Right atrium auricular region (tissue), 2 donors: ENCODE data around the gene AGRN. TPM values are rescaled to one million over a fixed set of nuclear protein-coding genes. Genes with fewer than 3 reads are reported as not detected.
A peak's percentile ranks its signal among the peaks of the same experiment; 100 is the strongest.

ENCODE experiments used
- DNase-seq: peaks from one replicate; pipeline ENCODE4 v3.0.0-alpha.2; 2019; ENCODE audit warnings: low spot score
- H3K27ac ChIP-seq, 2 donors: fragments of 200-600 bp; sonication (generic); 1 replicate in 1 of 2; 2 replicates in 1 of 2; pipeline ENCODE4 v1.5.1; 2016 to 2019
- H3K27me3 ChIP-seq, 2 donors: fragments of 200-600 bp; sonication (generic); one replicate each; pipeline versions ENCODE4 v1.5.1 to v1.6.0; 2017 to 2019
- H3K36me3 ChIP-seq: fragments of 200-600 bp; sonication (generic); one replicate; pipeline ENCODE4 v1.5.1; 2016
- H3K4me1 ChIP-seq, 2 donors: fragments of 200-600 bp; sonication (generic); one replicate each; pipeline versions ENCODE4 v1.5.1 to v1.6.0; 2017 to 2019
- H3K4me3 ChIP-seq, 2 donors: fragments of 200-600 bp; sonication (generic); 1 replicate in 1 of 2; 2 replicates in 1 of 2; pipeline ENCODE4 v1.5.1; 2017 to 2019; ENCODE audit warnings: mild to moderate bottlenecking in 1 of 2, moderate library complexity in 1 of 2
- H3K9me3 ChIP-seq, 2 donors: fragments of 200-600 bp; sonication (generic); one replicate each; pipeline ENCODE4 v1.5.1; 2019
- total RNA-seq, 2 donors: library from RNA; depleted of rRNA; stranded (reverse); fragments of >200 nt; gene quantifications; one replicate each; pipeline ENCODE4 v1.1.0, GENCODE V29; 2016
- TF ChIP-seq, protein P1 (sequence below), 2 donors: fragments of 200-600 bp; sonication (generic); IDR thresholded peaks; one replicate each; pipeline ENCODE4 v1.5.1; 2019; ENCODE audit warnings: antibody characterized with exemption in 2 of 2

Gene AGRN
- total RNA-seq, 2 donors from 2014 or later: 22.5 to 27.9 TPM

DNA sequence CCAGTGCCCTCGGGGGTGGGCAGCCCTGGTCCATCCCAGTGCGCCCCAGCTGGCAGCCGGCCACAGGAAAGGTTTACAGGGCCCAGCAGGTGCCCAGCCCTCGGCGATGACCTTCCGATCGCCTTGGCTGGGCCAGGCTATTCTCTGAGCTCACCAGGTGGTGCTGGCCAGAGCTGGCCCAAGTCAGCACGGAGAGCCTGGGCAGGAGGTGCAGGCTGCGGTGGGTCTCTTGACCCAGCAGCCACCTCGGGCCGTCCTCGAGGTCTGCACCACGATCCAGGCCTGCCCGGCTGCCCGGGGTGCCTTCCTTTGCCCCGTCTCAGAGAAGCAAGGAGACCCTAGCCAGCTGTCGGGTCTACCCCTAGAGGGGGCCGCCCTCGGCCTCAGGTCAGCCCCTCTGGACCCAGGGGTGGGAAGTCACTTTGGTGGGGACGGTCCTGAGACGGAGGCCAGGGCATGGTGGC is 38.4 kb upstream of the AGRN start:
- peak overlapping the region; percentile 91 to 93 for H3K27ac ChIP-seq
- TF ChIP-seq, protein P1, sequence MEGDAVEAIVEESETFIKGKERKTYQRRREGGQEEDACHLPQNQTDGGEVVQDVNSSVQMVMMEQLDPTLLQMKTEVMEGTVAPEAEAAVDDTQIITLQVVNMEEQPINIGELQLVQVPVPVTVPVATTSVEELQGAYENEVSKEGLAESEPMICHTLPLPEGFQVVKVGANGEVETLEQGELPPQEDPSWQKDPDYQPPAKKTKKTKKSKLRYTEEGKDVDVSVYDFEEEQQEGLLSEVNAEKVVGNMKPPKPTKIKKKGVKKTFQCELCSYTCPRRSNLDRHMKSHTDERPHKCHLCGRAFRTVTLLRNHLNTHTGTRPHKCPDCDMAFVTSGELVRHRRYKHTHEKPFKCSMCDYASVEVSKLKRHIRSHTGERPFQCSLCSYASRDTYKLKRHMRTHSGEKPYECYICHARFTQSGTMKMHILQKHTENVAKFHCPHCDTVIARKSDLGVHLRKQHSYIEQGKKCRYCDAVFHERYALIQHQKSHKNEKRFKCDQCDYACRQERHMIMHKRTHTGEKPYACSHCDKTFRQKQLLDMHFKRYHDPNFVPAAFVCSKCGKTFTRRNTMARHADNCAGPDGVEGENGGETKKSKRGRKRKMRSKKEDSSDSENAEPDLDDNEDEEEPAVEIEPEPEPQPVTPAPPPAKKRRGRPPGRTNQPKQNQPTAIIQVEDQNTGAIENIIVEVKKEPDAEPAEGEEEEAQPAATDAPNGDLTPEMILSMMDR (IDR thresholded peaks at IDR 0.05): no peak
- H3K4me3 ChIP-seq: peak overlapping the region; percentile 33 to 41
- peaks cover 0 to 46% of the 10 kb centered on the region in 2 donors for H3K4me1 ChIP-seq
- no peaks in the 10 kb centered on the region for H3K27me3 ChIP-seq
- H3K9me3 ChIP-seq: no peaks in the 10 kb centered on the region
- H3K36me3 ChIP-seq: peaks cover 15% of the 10 kb centered on the region
- no peak for DNase-seq

- peak within 1 kb of the TSS; percentile 33 to 41 for H3K4me3 ChIP-seq
- H3K27ac ChIP-seq: peak within 1 kb of the TSS; percentile 91 to 93
- no peaks in the 10 kb centered on the region for H3K27me3 ChIP-seq
Observed at GRCh38 chr1:981955-982558, 37.9 kb upstream of the AGRN start, which contains the start of gene PERM1. Gene PERM1, minus strand, starts transcription at chr1:982093. Its CDS starts 1,064 bp downstream, at chr1:981029.

DNA sequence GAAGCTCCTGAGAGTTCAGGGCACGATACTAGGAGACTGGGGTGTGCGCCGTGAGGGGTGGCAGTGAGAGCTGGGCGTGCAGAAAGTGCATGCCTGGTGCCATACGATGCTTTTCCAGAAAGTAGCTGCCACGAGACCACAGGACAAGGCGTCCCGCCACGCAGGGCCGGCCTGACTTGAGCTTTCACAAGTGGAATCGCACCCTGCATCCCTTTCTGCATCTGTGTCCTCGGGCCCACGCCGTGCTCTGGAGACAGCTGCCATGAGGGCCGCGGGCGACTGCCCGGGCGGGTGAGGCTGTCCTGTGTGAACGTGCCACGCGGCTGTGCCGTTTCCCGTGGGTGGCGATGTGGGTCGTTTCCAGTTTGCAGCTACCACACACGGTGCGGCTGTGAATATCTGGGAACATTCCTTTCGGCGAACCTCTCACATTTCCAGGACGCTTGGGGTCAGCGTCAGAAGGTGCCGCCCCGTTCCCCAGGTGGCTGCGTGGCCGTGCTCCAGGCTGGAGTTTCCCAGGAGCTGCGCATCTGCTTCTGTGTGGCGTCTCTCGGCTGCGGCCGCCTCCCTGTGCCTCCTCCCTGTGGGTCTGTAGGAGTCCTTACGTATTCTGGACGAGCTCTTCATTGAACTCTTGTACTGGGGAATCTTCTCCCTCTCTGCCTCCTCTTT is 37.0 kb upstream of the AGRN start:
- peak overlapping the region; percentile 91 to 93 for H3K27ac ChIP-seq

More at GRCh38 chr1:981955-982558, 37.9 kb upstream of the AGRN start, which contains the start of gene PERM1:
- peaks cover 0 to 46% of the 10 kb centered on the region in 2 donors for H3K4me1 ChIP-seq
- peaks cover 15% of the 10 kb centered on the region for H3K36me3 ChIP-seq
- no peak for DNase-seq
- TF ChIP-seq, protein P1 (IDR thresholded peaks at IDR 0.05): no peak
- H3K9me3 ChIP-seq: no peaks in the 10 kb centered on the region

GRCh38 chr1:983798-984475 is 36.0 kb upstream of the AGRN start:
- peaks cover 9% of the 10 kb centered on the region for H3K36me3 ChIP-seq
- H3K27me3 ChIP-seq: no peaks in the 10 kb centered on the region
- TF ChIP-seq, protein P1 (IDR thresholded peaks at IDR 0.05): peak; percentile 97 to 99
- DNase-seq: no peak
- H3K4me1 ChIP-seq: peaks cover 0 to 35% of the 10 kb centered on the region in 2 donors
- no peaks in the 10 kb centered on the region for H3K9me3 ChIP-seq
- H3K27ac ChIP-seq: peak overlapping the region in 1 of 2 donors; percentile 91
- H3K4me3 ChIP-seq: peak overlapping the region in 1 of 2 donors; percentile 25

More for the DNA sequence above, 37.0 kb upstream of the AGRN start:
- TF ChIP-seq, protein P1 (IDR thresholded peaks at IDR 0.05): no peak
- Histone ChIP-seq H3K27me3 (no peaks in the 10 kb centered on the region), H3K4me3 (no peak overlapping the region), H3K9me3 (no peaks in the 10 kb centered on the region), H3K36me3 (peaks cover 15% of the 10 kb centered on the region), H3K4me1 (peaks cover 0 to 45% of the 10 kb centered on the region in 2 donors)
- no peak for DNase-seq

DNA sequence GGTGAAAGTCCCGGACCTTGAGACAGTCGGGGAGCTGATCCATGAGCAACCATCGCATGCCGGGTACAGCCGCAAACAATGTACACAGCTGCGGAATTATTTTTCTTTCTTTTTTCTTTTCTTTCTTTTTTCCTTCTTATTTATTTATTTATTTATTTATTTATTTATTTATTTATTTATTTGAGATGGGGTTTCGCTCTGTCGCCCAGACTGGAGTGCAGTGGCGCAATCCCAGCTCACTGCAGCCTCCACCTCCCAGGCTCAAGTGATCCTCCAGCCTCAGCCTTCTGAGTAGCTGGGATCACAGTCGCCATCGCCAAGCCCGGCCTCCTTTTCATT is 35.5 kb upstream of the AGRN start:
- peak overlapping the region in 1 of 2 donors; percentile 91 for H3K27ac ChIP-seq
- no peaks in the 10 kb centered on the region for H3K27me3 ChIP-seq
- no peak for DNase-seq
- no peaks in the 10 kb centered on the region for H3K9me3 ChIP-seq
- TF ChIP-seq, protein P1 (IDR thresholded peaks at IDR 0.05): peak; percentile 5 to 6
- H3K36me3 ChIP-seq: peaks cover 4% of the 10 kb centered on the region
- peaks cover 0 to 30% of the 10 kb centered on the region in 2 donors for H3K4me1 ChIP-seq
- peak overlapping the region in 1 of 2 donors; percentile 25 for H3K4me3 ChIP-seq
